Measurements from ENCODE around the gene FAAP20.

GRCh38 chr1:2193514-2194281, 874 bp downstream of the FAAP20 start:
- TF ChIP-seq, protein P1, sequence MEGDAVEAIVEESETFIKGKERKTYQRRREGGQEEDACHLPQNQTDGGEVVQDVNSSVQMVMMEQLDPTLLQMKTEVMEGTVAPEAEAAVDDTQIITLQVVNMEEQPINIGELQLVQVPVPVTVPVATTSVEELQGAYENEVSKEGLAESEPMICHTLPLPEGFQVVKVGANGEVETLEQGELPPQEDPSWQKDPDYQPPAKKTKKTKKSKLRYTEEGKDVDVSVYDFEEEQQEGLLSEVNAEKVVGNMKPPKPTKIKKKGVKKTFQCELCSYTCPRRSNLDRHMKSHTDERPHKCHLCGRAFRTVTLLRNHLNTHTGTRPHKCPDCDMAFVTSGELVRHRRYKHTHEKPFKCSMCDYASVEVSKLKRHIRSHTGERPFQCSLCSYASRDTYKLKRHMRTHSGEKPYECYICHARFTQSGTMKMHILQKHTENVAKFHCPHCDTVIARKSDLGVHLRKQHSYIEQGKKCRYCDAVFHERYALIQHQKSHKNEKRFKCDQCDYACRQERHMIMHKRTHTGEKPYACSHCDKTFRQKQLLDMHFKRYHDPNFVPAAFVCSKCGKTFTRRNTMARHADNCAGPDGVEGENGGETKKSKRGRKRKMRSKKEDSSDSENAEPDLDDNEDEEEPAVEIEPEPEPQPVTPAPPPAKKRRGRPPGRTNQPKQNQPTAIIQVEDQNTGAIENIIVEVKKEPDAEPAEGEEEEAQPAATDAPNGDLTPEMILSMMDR (conservative IDR thresholded peaks at IDR 0.05), result no peak
- no peak for TF ChIP-seq ZFX (IDR thresholded peaks at IDR 0.05)
